IPS-18c (cell line): ENCODE data around the gene NME9.

ENCODE experiments used
- H3K4me3 ChIP-seq: 2 replicates; pipeline ENCODE4 v1.7.0; 2013; ENCODE audit warnings: low read depth, mild to moderate bottlenecking, low read length, moderate library complexity; ENCODE audit not compliant: insufficient read depth
- H3K9me3 ChIP-seq: one replicate; pipeline ENCODE4 v1.6.1; 2013; ENCODE audit warnings: mild to moderate bottlenecking, low read length, moderate library complexity; ENCODE audit not compliant: control insufficient read depth, insufficient read depth

Gene NME9

DNA sequence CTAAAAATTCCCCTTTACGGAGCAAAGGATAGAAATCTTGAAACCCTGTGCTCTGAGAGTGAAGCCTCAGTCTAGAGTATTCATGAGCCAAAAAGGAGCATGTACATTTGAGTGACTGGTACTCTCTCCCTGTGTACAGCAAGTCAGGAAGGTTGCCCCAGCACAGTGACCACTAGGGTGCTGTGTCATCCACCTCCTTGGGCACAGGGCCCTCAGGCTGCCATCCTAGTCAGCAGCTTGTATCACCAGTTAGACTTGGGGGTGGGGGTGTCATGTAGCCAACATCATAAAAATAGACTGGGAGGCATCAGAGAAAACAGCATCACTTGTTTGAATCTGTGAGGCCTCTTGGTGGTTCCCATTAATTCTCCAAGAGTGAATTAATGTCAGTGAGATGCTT, 12.0 kb downstream of the NME9 start:
- no peaks in the 10 kb centered on the region for H3K9me3 ChIP-seq
- no peak overlapping the region for H3K4me3 ChIP-seq

DNA sequence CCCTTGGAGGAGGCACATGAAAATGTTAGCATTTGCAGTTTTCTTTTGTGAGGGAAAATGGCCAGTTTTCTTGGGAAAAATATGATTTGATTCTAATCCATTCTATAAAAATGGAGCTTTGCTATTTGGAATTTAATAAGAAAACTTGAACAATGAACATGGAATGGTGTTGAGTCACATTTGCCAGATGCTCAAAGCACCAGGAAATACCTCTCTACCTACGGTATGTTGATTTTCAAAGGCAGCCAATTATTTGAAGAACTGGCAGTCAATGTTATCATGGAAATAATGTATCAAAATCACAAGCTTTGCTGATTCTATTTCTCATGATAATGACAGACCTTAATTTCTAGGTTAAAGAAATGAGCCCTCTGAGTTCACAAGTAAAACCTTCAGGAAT, 14.9 kb downstream of the NME9 start:
- H3K4me3 ChIP-seq = no peak overlapping the region
- H3K9me3 ChIP-seq = no peaks in the 10 kb centered on the region

DNA sequence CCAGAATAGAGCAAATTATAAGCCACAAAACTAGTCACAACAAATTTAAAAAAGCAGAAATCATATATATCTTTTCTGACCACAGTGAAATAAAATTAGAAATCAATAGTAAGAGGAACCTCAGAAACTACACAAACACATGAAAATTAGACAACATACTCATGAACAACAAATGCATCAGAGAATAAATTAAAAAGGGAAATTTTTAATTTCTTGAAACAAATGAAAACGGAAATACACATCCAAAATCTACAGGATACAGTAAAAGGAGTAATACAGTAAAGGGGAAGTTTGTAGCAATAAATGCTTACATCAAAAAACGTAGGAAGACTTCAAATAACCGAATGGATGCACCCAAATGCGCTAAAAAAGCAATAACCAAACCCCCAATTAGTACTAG, 19.2 kb downstream of the NME9 start:
- Histone ChIP-seq H3K4me3 (no peak overlapping the region), H3K9me3 (no peaks in the 10 kb centered on the region)

DNA sequence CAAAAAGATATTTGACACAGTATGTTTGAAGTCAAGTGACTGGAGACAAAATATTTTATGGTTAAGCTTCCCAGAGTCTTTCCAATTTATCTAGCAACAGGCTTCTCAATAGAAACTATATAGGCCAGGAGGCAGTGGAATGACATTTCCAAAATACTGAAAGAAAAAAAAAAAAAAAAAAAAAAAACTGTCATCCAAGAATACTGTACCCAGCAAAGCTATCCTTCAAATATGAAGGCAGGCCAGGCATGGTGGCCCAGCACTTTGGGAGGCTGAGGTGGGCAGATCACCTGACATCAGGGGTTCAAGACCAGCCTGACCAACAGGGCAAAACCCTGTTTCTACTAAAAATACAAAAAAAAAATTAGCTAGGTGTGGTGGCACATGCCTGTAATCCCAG, 20.9 kb downstream of the NME9 start:
- H3K9me3 ChIP-seq = no peaks in the 10 kb centered on the region
- H3K4me3 ChIP-seq = no peak overlapping the region

DNA sequence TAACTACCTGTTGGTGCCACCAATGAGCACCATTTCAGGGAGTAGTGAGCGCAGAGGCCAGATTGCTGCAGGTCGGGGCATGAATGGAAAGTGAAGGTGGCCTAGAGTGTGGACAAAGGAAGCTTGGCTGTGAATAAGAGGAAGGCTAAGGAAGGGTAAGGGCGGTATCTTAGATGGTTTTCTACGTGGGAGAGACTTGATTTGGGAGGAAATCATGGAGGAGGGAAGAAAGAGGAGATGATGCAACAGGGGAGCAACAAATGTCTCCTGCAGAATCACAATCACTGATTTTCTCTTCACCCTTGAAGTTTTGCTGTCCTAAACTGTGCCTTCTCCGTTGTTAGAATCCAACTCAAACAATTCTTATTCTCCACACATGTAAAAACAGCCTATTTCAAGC, 21.8 kb downstream of the NME9 start:
- Histone ChIP-seq H3K9me3 (no peaks in the 10 kb centered on the region), H3K4me3 (no peak overlapping the region)

DNA sequence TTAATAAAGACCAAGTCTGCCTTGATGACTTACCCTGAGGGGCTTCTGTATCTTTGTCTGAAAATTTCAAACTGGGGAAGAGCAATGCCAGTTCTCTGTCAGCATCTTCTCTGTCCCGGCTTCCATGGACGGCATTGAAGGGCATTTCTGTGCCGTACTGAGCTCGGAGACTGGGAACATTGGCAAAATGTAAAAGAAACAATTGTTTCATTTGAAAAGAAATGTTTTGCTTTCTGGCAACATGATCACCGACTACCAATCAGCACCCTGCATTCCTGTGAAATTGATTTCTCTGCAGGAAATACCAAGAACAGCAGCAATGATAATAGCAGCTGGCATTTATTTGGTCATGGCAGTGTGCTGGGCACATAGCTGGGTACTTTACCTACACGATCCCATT, 26.2 kb downstream of the NME9 start:
- Histone ChIP-seq H3K9me3 (no peaks in the 10 kb centered on the region), H3K4me3 (no peak overlapping the region)

DNA sequence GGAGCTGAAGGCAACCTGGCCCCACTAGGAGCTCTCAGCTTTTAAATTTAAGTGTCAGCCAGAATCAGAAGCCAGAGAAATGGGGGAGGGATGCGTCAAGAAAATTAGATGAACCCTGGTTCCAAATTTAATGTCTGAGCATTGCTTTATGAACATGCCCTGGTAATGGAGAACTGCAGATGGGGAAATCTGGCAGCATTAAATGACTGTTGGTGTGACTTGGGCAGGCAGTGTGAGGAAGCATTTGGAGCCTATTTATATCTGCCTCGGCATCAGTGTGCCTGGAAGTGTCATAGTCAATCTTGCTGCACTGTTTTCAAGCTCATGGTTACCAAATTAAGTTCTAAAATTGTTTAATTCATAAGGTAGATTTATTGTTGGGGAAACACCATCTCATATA, 29.0 kb downstream of the NME9 start:
- Histone ChIP-seq H3K4me3 (no peak overlapping the region), H3K9me3 (no peaks in the 10 kb centered on the region)

DNA sequence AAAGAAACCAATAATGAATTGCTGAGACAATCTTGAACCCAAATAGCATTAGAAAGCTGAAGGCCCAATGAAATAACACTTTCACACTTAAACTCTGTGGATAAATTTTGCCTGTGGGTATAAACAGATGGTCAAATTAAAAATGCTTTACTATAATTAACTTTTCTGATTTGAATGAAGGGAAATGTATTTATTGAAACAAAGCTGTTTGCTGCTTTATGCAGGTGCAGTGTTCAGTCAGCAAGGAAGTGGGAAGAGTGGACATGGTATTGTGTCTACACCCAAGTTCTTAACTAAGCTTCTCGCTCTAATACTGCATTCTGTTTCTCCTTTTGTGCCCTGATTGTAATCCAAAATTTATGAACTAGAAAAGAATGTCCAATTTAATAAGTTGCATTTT, 31.8 kb downstream of the NME9 start:
- no peaks in the 10 kb centered on the region for H3K9me3 ChIP-seq
- no peak overlapping the region for H3K4me3 ChIP-seq

DNA sequence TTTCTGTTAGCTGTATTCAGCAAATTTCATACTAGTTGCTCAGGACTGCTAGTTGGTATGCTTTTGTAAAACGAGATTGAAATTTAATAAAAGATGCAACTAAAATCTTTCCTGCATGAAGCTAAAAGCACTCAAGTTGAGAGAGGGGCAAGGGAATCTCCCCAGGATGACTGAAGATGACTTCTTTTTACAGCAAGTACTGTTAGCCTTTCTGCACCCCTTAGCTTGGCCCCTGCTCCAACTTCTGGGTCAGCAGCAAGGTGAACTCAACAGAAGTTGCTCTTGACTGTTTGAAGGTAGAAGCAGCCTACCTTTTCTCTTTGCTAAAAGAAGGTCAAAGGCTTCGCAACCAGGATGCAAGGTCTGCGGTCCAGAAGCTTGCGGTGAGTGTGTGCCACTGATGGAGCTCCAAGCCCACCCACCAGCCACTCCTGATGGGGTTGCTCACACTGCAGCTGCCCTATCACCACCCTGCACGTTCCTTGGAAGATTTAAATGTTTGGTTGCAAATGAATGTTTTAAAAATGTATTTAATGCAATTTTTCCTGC, 32.5 kb downstream of the NME9 start:
- no peak overlapping the region for H3K4me3 ChIP-seq
- H3K9me3 ChIP-seq = no peaks in the 10 kb centered on the region

DNA sequence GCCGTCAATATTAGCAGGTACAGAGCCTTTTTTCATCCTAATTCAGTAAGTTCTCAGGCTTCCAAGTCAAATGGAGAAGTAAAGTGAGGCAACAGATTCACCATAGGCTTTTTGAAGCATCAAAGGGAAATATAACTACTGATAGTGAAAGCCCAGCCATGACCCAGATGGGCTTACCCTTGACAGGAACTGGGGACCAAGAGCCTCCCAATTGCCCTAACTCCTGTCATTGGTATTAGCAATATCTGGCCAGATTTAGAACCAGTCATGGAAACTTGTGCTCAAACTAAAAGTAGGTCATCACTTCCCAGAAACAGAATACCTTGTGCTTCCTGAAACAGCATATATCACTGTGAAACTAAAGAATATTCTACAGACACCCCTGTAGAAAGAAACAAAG, 33.0 kb downstream of the NME9 start:
- H3K9me3 ChIP-seq = no peaks in the 10 kb centered on the region

DNA sequence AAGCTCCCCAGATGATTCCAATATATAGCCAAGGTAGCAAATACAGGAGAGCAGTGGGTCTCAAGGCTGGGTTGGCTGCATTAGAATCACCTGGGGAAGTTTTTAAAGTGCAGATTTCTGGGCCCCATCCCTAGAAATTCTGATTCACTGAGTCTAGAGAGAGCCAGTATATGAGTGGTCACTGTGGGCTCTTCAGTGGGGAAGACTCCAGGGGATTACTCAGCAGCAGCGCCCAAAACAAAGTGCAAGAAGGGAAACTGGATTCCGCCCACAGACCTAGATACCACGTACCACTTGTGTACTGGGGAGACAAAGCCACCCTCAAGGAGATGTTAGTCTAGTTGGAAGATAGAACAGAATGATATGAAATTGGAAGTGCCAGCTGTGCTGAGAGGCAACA, 40.0 kb downstream of the NME9 start:
- H3K9me3 ChIP-seq = no peaks in the 10 kb centered on the region
- H3K4me3 ChIP-seq = no peak overlapping the region

More for the DNA sequence above, 33.0 kb downstream of the NME9 start:
- H3K4me3 ChIP-seq = no peak overlapping the region

DNA sequence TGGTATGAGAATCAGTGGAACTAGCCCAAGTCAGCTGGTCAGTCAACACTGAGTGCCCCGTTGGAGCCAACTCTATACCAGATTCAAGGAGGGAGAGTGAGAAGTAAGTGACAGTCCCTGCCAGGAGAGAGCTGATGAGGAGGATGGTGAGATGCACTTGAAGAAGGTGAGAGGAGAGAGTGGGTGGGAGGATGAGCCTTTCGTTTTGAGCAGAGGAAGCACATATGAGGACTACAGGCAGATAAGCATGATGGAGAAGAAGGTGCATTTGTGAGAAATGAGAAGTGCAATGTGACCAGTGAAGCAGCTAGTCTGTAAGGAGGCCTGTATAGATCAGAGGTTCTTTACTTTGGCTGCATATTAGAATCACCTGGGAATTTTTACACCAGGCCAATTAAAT, 40.4 kb downstream of the NME9 start:
- H3K4me3 ChIP-seq = no peak overlapping the region
- H3K9me3 ChIP-seq = no peaks in the 10 kb centered on the region

DNA sequence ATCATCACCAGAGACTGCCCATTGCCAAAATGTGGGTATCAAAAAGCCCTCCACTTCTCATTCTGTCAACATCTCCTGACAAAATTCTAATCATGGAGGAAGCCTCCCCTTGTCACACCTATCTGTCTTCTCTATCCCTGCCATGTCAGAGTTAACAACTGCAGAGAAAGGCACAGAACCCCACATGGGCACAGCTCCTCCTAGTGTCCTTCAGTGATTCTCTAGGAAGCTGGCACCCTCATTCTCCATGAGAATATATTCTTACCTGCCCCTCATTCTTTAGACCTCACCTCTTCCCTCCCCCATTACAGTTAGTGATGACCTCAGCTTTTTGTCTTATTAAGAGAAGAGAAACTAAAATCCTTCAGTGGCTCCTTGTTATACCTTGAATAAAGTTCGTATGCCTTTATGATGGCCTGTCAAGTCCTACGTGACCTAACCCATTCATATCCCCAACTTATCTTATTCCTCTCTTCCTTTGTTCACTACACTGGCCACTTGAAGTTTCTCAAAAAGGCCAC, 44.6 kb downstream of the NME9 start:
- H3K9me3 ChIP-seq = no peaks in the 10 kb centered on the region
- H3K4me3 ChIP-seq = no peak overlapping the region

DNA sequence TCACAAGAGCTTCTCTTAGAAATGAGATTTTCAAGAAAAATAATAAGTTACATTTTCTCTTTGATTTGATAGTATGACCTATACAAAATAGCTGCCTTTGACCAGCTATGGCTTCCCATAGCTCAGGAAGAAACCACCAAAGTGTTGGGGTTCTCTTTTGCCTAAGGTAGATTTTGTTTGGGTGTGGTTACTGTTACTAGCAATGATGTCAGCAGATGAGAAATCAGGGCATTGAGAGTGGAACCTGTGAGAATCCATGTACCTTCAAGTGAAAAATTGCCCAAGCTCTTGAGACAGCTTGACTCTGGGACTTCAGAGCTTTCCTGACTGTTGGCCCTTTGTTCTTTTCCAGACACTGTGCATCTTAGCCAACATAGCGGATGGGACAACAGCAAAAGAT, 45.6 kb downstream of the NME9 start:
- H3K9me3 ChIP-seq = peaks cover 2% of the 10 kb centered on the region
- H3K4me3 ChIP-seq = no peak overlapping the region

DNA sequence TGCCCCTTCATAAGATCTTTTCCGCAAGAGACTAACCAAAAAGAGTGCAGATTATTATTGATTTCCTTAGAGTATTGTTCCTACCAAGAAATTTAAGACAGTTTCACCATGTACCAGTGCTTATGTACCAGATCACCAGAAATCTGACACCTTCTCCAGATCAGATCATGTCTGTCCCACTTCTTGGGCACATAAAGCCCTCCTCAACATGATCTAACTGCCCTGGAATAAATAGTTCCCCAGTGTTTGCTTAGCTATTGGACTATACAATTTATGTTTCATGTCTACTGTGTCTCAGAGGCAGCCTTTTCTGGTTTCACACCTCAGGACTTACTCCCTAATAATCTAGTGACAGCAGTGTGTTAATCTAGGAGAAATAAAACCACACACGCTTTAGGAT, 46.8 kb downstream of the NME9 start:
- Histone ChIP-seq H3K4me3 (no peak overlapping the region), H3K9me3 (peaks cover 2% of the 10 kb centered on the region)

DNA sequence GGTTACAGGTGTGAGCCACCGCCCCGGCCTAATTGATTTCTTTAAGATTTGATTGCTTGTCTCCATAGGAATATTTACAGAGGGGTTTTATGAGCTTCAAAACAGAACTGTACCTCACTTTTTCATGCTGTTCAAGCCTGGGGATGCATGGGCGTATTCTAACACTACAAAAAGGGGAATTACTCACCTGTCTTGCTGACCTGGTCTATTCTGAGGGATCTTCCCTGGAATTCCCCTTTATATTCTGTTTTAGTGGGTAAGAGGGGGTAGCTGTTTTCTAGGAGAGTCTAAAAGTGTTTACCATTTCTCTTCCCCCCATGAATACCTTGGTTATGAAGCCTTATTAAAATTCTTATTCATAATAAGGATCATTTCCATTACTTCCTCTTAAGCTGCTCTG, 48.1 kb downstream of the NME9 start:
- H3K4me3 ChIP-seq = no peak overlapping the region
- peaks cover 2% of the 10 kb centered on the region for H3K9me3 ChIP-seq

DNA sequence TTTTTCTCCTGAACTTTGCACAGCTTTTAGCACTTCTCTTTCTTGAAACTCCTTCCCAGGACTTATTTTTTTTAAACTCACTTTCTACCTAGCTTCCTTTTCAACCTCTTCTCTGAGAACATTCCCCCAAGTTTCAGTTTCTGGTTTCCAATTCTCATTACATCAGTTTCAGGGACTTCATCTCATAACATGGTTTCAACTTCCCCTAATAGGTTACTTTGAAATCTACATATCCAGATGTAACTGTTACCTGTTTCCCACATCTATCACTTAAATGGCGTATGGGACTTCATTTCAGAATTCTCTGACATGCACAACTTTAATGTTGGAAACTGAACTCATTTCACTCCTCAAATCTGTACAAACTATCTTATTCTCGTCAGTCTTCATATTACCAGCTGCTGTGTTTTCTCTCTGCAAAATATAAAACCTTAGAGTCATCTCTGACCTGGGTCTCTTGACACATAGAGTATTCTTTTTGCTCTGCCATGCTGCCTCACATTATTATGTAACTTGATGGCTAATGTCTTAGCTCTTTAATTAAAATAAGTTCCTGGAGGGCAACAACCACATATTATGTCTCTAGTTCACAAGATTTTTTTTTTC, 58.4 kb downstream of the NME9 start:
- H3K9me3 ChIP-seq = no peaks in the 10 kb centered on the region
- H3K4me3 ChIP-seq = no peak overlapping the region

DNA sequence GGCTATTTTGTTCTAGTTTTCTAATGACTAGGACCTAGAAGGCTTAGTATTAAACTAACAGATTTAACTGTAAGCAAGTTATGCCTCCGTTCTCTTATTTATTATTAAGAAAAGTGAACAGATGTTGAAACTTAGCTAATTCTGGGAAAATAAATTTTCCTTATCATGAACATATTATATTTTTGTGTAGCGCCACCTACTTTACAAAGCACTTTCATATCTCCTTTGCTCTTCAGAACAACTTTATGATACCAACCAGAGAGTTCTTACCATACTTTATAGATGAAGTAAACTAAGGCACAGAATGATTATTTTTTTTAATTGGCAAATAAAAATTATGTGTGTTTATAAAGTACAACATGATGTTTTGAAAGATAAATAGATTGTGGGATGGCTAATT, 59.4 kb downstream of the NME9 start:
- H3K9me3 ChIP-seq = no peaks in the 10 kb centered on the region

DNA sequence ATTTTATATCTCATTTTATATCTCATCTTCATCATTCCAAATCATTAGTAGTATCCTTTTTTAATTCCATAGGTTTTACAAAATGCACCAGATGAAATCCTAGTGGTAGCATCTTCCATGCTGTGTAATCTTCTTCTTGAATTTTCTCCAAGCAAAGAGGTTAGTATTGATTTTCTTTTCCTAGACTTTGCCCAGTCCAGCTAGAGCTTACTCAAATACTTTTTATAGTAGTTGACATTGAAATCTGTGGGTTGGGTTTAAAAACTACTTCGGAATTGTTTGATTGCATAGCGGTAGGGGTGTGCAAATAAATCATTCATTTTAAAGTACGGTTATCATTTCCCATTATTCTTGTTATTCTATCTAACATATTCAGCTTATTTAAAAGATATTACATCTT, 62.6 kb downstream of the NME9 start:
- H3K9me3 ChIP-seq = no peaks in the 10 kb centered on the region
- no peak overlapping the region for H3K4me3 ChIP-seq

More for the DNA sequence above, 59.4 kb downstream of the NME9 start:
- H3K4me3 ChIP-seq = no peak overlapping the region
